Dermis microvascular lymphatic vessel endothelial cell (primary cell): Measurements from ENCODE around the gene NPS. TPM values are rescaled to one million over a fixed set of nuclear protein-coding genes. Genes with fewer than 3 reads are reported as not detected.
A peak's percentile ranks its signal among the peaks of the same experiment; 100 is the strongest.

Experiments used
- DNase-seq, 2 donors: peaks; one replicate each; pipeline versions ENCODE4 v3.0.0 to v3.0.0-alpha.2; 2010; ENCODE audit warnings: low read depth in 2 of 2
- total RNA-seq: library from RNA; depleted of rRNA; stranded (reverse); fragments of >200 nt; gene quantifications from 2 replicates; pipeline ENCODE4 v1.2.1, GENCODE V29; 2014

The NPS gene, protein sequence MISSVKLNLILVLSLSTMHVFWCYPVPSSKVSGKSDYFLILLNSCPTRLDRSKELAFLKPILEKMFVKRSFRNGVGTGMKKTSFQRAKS
- not detected in 2 replicates for total RNA-seq

DNA sequence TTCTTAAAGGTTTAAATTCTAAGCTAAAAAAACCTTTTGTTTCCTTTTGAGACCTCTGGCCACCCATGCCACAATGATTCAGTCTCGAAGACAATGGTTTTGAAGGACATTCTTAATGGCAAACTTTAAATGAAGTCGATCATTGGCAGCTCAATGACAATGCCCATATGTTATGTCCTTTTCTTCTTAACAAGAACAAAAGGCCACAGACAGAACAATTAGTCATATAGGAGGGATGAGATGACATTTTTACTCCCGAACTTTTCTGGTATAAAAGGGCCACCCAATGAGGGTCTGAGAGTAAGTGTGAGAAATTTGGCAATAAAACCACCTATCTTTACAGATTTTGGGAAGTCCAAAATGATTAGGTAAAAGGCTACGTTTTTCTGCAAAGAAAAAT, at the start of gene NPS:
Gene NPS, plus strand, starts transcription at position 301 of the 400 bp plus-strand sequence. Its CDS starts 60 bp downstream, at position 361.
- DNase-seq = no peak

DNA sequence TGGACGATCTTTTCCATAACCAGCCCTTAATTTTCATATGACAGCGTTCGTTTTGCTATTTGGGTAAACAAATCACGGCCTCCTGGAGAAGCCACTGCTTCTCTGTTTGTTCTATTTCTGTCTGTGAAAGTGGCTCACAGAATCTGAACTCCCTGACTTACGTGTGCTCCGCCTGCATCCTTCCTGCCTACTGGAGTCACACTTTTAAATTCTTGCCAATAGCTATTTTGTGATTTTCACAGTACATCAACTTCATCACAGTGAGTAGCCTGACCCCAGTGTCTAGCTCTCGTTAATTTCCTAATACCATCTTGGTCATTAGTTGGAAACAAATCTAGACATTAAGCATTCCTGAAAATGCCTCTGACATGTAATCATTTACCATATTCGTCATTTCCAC, 49.0 kb upstream of the NPS start:
- no peak for DNase-seq

DNA sequence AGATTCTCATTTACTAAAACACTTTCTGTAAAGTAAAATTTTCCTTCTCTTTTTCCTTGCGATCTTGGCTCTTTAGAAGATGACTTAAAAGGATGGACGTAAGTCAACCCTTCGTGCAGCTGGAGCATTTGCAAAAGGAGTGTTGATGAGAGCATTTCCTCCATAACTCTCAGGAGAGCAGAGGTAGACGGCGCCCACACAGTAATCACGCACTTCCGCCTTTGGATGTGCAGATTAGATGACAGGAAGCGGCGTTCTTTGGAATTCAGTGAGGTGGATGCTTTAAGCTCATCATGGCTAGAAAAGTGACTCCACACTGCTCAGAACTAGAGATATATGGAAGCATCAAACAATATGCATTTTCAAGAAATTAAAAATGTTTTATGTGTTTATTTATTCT, 43.0 kb upstream of the NPS start:
- DNase-seq = peak in 1 of 2 donors; percentile 10

DNA sequence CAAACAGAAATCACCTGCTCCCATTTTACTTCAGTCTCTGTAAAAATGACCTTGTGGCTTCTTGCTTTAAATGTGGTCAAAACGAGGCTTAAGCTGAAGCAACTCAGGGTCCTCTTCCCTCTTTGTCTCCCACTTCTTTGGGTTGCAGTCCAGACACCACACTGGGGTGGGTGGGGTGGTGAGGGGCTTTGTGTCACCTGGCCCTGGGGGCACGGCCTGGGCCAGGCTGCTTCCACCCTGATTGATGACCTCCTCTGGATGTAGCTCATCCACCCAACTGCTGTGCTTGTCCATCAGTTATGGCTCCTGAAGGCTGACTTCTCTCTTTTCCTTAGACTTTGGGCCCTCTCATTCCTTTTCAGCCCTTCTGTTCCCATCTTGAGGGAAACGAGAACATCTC, 26.8 kb upstream of the NPS start:
- DNase-seq = no peak

DNA sequence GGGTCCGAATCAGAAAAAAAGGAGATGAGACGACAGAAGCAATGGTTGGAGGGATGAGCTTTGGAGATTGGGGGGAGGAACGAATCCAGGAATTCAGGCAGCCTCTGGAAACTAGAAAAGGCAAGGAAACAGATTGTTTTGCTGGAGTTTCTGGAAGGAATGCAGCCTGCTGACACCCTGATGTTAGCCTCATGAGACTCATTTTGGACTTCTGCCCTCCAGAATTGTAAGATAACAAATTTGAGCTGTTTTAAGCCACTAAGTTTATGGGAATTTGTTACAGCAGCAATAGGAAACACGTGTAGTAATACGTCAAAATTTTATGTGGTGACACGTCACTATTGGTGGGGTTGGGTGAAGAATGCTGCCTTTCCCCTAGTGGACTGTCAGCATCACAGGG, 25.6 kb upstream of the NPS start:
- no peak for DNase-seq

DNA sequence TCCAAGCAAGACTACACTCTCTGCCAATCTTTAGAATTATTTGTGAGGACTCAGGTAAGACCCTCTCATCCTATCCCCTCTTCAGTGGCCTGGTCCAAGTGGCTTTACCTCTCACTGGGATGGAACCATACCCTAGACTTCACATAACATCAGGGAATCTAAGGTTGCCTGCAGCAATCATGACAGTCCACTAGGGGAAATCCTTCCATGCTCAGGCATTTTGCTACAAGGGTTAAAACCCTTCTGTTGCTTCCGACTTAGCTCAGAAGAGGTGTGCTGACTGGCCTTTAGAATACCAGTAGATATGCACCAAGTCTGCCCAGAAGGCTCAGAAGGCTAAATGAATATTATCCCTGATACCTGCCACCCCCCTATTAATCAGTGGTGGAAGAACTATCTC, 24.9 kb upstream of the NPS start:
- no peak for DNase-seq

DNA sequence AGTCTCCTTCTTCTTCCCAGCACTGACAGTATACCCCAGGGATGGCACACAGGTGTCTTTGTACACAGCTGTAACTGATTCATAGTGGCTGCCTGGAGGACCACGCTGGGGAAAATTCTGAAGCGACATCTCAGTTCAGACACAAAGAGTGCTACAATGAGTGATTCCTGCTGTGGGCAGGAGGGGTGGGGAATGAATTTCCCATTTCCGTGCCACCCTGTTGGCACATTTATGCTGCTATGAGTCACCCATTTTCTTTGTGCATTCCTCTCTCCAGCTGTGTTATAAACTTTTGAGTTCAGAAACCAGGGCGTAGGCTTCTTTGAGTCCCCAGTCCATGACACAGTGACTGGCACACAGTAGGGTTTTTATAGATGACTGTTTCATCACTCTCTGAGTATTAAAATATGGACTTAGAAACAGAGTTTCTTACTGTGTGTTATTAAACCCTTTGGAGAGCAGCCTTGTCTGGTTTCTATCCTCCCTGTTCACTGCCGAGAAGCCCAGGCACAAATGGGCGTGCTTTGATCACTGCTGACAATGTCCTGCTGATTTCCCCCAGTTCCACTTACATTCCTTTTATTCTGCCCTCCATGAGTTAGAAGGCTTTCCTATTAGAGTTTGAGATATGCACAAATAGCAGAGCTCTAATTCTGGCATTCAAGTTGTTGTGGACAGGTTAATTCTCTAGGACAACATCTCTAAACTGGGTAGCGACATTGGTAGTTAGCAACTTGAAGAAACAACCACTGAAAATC, 24.0 kb upstream of the NPS start:
- DNase-seq = no peak

DNA sequence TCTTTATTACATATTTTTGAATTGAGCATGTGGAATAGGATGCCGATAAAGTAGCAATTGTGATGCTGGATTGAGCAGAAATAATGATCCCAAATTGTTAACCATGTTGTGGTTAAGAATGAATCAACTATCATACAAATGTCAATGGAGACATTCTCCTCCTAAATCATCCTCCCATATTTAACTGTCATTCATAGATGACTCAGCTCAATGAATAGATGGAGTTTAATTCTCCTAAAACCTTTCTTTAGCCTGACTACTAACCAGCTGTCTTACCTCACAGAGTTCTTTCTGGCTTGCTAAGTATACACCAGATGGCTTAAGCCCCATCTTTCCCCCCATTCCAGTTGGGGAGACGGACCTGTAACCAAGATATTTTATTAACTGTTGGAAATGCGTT, 23.4 kb upstream of the NPS start:
- DNase-seq = no peak

DNA sequence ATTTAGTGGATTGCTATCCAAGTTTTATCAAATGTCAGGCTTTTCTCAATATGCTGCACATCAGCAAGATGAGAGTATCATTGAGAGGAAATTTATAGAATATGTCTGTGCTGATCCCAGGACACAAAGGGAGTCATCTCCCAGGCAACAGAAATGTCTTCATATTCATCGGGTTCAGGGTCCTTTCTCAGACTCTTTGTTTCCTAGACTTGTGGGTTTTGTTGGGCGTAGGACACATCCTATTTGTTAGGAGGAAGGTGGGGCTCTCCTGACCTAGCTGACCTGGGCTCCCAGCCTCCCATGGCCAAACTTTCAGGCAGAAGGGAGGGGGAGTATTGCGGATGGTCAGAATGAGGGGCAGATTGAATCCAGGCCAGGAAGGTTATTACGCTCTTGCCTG, 22.9 kb upstream of the NPS start:
- DNase-seq = no peak

DNA sequence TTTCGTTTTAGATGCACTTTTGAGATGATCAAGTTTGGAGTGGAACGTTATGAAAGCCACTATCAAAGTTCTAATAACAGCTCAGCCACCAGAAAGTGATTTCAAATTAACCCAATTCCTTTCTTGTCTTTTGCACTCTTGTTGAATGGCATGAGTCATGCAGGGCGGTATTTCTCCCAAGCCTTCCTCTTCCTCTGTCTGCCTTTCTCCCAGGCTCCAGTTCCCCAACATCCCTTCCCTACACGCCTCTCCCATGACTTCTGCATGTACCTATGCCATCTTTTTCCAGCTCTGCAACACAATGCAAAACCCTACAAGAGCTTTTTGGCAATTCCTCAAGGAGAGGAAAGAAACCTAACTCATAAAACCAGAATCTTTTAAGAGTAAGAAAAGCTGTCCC, 21.8 kb upstream of the NPS start:
- DNase-seq = no peak

DNA sequence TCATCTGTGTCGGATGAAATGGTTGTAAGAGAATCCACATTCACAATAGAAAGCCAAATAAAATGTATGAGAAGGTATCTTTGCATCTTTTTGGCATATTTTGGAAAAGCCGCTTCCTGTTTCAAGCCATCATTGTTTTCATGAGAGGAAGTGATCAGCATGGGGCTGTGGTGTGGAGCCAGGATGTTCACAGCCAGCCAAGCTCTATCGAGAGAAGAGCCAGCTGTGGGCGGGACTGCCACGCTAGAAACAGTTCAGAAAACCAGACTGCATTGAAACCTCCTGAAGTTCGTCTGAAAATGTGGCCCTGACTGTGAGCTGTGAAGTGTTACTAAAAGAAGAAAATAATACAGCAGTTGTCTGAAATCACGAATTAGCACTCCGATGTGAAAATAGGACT, 21.2 kb upstream of the NPS start:
- DNase-seq = peak in 1 of 2 donors; percentile 33

DNA sequence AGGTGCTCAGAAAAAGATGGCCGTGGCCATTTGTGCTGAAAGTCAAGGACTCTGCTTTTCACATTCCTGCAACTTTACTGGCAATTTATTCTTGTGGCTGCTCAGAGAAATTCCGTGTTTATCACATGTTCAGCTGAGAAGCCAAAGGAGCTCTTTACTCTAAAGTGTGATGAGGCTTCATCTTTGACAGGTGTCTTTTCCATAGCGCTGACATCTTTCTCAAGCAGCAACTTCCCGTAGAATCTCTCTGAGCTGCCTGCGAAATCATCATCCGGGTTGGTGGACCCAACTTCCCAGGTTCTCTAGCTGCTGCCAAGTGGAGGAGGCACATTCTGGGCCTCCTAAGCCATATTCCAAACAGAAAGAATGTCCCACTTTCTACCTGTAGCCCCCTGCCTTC, 16.9 kb upstream of the NPS start:
- DNase-seq = no peak

DNA sequence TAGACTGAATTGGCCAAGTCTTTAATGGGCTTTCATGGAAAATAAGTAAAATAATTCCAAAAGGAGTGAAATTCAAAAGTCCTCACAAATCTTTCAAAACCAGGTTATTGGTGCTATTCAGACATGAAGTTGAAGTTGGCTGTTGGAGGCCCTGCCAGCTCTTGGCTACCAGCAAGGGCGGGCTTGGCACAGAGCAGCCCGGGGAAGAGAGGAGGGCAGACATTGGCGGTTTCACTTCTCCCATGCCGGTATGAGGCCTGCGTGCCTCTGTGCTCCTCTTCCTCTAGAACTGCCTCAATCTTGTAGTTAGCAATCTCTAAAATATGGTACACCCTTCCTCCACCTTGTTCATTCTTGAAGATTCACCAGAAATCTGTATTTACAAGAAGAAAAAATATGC, 16.4 kb upstream of the NPS start:
- no peak for DNase-seq

DNA sequence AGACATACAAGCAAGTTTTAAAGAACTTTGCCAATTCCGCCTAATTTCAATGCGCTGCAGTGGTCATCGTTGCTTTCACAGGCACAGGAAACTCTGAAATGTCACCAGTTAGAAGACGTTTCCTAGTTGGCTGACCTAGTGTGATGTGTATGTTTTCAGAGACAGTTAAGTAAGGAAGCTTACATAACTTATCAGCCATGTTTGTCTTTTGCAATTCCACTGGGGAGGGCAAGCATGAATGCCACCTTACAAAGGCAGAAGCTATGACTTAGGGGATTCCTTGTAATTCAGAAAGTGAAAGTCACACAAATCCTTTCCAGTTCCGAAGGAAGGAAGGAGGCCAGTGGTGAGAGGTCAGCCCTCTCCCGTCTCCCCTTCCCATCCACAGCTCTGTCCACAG, 15.0 kb upstream of the NPS start:
- peak in 1 of 2 donors; percentile 28 for DNase-seq

DNA sequence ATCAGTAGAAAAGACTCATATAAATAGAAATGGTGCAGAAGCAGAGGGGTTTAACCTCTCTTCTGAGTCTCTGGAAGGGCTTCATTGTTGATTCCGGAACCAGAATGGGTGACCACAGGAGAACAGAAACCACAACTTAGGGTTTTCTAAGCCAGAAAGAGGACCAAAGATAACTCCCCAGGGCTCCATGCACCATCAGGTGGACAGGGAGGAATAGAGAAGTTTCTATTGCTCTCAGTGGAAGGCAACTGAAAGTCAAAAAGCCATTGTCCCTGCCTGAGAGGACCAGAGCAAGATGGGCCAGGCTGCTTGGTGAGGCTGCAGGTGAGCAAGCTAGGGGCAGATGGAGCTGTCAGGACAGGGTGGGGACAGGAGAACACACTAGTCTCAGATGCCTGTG, 14.6 kb upstream of the NPS start:
- DNase-seq = no peak

DNA sequence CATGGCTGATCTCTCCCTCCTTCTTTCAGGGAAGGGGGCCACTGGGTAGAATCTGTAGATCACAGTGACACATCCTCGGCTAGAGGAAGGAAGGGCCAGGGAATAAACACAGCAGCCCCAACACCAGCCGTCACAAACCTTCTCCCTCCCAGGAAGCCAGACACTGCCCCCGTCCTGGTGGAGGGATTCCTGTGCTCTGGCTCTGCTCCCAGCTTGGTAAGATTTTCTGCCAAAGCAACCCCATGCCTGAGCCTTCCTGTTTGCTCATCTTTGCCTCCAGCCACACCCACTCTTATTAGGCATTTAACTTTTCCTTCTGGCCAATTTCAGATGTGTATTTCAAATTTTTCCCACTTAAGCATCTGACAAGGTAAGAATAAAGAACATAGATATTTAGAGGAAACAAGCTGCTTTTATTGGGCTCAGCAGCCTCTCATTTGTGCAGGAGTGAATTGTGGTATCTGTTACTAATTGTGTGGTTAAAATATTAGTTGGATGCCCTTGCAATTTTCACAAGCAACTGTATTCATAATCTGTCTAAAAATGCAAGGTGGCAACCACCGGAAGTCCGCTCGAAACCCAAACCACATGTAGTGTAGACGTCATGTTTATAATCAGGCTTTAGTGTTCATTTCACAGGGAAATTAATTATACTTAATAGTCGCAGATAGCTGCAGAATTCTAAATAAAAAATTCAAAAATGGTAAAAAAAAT, 13.2 kb upstream of the NPS start:
- no peak for DNase-seq

DNA sequence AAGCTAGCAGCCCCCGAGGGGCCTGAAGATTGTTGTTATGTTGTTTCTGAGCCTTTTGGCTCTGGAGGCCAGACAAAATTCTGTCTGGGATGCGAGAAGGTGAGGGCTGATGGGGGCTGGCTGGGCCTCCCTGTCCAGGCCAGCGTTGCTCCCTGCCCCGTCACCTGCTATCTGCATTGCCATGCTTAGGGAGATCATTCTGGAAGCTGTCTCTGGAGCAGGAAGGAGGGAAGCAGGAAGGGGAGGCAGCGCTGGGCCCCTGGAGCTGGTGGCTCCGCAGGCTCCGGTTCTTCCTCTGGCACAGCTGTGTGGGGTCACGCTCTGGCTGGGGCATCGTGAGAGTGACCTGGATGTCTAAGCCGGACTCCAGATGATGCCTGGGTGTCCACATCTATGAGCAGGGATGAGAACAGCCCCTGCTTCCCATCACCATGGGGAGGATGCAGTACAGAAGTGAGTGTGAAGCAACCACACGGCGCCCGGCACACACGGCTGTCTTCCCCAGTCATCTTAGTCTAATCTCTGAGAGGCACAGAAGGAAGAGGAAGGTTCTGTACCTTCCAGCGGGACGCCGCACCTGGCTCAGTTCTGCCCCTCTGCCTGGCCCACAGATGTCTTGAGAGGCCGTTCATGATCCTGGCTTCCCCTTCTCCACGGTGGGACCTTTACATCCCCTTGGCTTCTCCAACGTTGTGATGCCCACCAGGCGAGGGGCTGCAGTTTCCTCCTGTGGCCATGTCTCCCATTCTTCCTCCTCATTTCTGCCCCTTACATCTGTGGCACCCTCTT, 11.9 kb upstream of the NPS start:
- DNase-seq = no peak

DNA sequence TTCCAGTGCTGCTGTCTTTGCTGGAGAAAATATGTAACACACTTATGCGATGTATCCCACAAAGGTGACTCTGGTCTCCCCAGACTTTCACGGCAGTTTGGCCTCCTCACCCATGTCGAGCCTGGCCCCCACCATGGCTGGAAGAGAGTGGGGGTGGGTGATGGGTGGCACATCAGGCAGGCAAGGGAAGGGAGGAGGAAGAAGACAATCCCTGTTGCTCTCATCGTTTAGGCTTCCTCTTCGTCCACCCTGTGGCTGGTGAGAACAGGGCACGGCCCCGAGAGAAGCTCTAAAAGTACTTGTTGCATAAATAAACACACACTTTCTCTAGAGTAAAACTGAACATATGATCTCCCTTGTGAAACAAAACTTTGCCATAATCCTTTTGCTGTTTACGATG, 11.2 kb upstream of the NPS start:
- DNase-seq = no peak

DNA sequence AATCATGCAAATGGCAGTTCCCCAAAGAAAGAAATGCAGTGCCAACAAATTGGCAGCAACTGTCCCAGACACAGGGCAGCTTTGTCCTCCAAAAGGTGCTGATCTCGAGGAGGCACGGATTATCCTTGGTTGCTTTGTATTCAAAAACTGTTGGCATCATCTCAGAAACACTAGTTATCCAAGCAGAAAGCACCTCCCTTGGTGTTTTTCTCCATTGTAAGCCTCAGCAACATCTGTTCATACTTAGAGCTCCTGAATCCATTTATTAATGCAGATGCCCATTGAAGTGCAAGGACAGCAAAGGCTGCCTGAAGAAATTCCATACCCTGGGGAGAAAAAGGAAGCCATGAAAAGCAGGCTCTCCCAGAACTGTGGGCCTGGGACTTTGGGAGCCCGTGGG, 1.1 kb upstream of the NPS start:
- DNase-seq = no peak

DNA sequence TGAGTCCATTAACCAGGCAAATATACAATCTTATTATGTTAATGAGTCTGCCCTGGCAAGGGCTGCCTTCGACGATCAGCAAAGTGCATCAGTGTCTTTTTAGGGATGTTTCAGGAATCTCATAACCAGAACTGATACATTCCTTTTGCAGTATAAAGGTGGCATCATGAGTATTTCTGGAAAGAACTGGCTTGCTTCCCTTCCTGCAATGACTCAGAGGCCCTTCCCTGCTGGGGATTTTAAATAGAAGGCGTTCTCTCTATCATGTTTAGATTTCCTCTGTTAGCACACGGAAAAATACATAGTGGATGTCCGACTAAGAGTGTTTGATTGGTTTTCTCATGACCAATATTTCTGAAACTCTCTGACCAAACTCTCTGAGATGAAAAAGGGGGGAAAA, 1.8 kb downstream of the NPS start:
- no peak for DNase-seq

DNA sequence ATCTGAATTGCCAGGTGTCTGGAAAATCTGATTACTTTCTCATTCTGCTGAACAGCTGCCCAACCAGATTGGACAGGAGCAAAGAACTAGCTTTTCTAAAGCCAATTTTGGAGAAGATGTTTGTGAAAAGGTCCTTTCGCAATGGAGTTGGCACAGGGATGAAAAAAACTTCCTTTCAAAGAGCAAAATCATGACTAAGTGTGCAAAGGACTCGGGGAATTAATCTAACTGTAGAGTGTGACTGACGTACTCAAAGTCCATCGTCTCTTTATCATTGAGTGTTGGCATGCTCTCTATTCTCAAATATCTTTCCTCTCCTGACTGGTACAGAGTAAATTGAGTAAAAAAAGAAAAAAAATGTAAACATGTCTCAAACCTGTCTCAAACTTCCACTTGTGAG, 3.3 kb downstream of the NPS start:
- no peak for DNase-seq

DNA sequence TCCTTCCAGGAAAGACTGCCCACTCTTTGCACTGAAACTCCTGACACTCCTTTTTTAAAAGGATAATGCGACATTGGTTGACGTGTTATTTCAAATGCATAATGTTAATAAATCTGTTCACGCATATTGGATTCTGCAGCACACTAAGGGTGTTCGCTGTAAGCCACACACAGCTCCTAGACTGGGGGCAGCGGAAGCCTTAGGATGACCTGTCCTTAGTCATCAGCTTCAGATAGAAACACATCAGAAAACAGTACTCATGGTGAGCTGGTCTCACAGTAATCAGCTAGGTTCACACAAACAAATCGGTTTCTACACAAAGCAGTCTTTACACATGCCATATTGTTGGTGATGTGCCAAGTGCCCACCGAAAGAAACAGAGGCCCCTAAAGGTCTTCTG, 4.3 kb downstream of the NPS start:
- no peak for DNase-seq
